MM.1S (cell line): ENCODE results near the gene TANC1.

Source experiments
- CTCF ChIP-seq: fragments of 300-600 bp; sonication (generic); IDR thresholded peaks from 2 replicates; pipeline ENCODE4 v1.5.1; 2016; ENCODE audit warnings: antibody characterized with exemption, low read length, mixed read lengths
- EZH2 ChIP-seq: fragments of 300-600 bp; sonication (generic); optimal IDR thresholded peaks from 2 replicates; pipeline ENCODE3; 2017; ENCODE audit warnings: low read depth, mild to moderate bottlenecking, antibody characterized with exemption, low read length, mixed read lengths
- EZH2phosphoT487 ChIP-seq: fragments of 300-600 bp; sonication (generic); IDR thresholded peaks from 2 replicates; pipeline ENCODE4 v1.6.1; 2018; ENCODE audit warnings: antibody characterized with exemption, low read length

GRCh38 chr2:159114835-159115234 is 146.4 kb downstream of the TANC1 start:
- TF ChIP-seq EZH2 = no peak
- no peak for TF ChIP-seq CTCF
- no peak for TF ChIP-seq EZH2phosphoT487
